ENCODE data around the gene APOL6. TPM values are rescaled to one million over a fixed set of nuclear protein-coding genes. Genes with fewer than 3 reads are reported as not detected.

APOL6 gene
- total and polyA plus RNA-seq, 9 of the 15 experiments (the other 6 are each of a cell fraction or from before 2014, with no cell fraction given), result 0.29 to 1.2 (median 0.70) TPM

DNA sequence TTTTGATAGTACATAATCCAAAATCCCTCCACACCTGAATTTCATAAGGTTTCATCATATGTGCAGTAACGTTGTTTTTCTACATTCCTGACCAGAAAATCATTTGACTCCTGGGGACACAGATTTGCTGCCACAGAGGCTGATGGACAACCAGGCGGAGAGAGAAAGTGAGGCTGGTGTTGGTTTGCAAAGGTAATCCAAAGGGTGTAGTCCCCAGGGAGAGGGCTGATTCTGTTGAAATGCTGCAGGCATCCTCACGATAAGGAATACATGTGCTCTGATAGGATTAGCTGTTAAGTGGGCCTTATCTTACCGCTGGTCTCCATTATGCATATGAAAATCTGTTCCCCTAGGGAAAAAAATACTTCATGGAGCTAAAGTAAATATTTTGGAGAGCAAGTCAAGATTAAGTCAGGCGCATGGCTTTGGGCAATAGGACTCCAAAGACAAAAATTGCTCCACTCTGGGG is 8.1 kb downstream of the APOL6 start (continued):
- TF ChIP-seq ZNF766 (CRISPR knock-in tag; conservative IDR thresholded peaks at IDR 0.05), result no peak
- TF ChIP-seq, protein P1, sequence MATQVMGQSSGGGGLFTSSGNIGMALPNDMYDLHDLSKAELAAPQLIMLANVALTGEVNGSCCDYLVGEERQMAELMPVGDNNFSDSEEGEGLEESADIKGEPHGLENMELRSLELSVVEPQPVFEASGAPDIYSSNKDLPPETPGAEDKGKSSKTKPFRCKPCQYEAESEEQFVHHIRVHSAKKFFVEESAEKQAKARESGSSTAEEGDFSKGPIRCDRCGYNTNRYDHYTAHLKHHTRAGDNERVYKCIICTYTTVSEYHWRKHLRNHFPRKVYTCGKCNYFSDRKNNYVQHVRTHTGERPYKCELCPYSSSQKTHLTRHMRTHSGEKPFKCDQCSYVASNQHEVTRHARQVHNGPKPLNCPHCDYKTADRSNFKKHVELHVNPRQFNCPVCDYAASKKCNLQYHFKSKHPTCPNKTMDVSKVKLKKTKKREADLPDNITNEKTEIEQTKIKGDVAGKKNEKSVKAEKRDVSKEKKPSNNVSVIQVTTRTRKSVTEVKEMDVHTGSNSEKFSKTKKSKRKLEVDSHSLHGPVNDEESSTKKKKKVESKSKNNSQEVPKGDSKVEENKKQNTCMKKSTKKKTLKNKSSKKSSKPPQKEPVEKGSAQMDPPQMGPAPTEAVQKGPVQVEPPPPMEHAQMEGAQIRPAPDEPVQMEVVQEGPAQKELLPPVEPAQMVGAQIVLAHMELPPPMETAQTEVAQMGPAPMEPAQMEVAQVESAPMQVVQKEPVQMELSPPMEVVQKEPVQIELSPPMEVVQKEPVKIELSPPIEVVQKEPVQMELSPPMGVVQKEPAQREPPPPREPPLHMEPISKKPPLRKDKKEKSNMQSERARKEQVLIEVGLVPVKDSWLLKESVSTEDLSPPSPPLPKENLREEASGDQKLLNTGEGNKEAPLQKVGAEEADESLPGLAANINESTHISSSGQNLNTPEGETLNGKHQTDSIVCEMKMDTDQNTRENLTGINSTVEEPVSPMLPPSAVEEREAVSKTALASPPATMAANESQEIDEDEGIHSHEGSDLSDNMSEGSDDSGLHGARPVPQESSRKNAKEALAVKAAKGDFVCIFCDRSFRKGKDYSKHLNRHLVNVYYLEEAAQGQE (IDR thresholded peaks at IDR 0.05; ENCODE audit: borderline replicate concordance), result no peak
- TF ChIP-seq, protein P1 (CRISPR knock-in tag; IDR thresholded peaks at IDR 0.05; ENCODE audit: low read depth), result no peak
- TF ChIP-seq CTBP1 (IDR thresholded peaks at IDR 0.05; ENCODE audit: borderline replicate concordance), result peak; percentile 82
- peak in 1 of 2 experiments; percentile 32; a peak in 1 of 4 replicates for TF ChIP-seq KDM1A (IDR thresholded peaks at IDR 0.05)
- TF ChIP-seq, protein P2, sequence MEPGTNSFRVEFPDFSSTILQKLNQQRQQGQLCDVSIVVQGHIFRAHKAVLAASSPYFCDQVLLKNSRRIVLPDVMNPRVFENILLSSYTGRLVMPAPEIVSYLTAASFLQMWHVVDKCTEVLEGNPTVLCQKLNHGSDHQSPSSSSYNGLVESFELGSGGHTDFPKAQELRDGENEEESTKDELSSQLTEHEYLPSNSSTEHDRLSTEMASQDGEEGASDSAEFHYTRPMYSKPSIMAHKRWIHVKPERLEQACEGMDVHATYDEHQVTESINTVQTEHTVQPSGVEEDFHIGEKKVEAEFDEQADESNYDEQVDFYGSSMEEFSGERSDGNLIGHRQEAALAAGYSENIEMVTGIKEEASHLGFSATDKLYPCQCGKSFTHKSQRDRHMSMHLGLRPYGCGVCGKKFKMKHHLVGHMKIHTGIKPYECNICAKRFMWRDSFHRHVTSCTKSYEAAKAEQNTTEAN (CRISPR knock-in tag; IDR thresholded peaks at IDR 0.05), result no peak
- no peak for TF ChIP-seq NFATC3 (IDR thresholded peaks at IDR 0.05)
- TF ChIP-seq ZNF3 (CRISPR knock-in tag; IDR thresholded peaks at IDR 0.05), result no peak
- no peak for TF ChIP-seq SP2 (IDR thresholded peaks at IDR 0.05; ENCODE audit: extremely low read depth, low read depth, low read length, poor library complexity, severe bottlenecking)
- no peak for TF ChIP-seq RBM34 (IDR thresholded peaks at IDR 0.05; ENCODE audit: borderline replicate concordance, insufficient read depth, low read length)
- peak; percentile 52; the same call in 1 of the 2 replicates for TF ChIP-seq FOXM1 (IDR thresholded peaks at IDR 0.05; ENCODE audit: low read depth)
- no peak for TF ChIP-seq FOXM1 (CRISPR knock-in tag; IDR thresholded peaks at IDR 0.05; ENCODE audit: low read depth)
- TF ChIP-seq FOXA3 (CRISPR knock-in tag; conservative IDR thresholded peaks at IDR 0.05 in 1 of 2, IDR thresholded peaks at IDR 0.05 in 1 of 2), result peak in 1 of 2 experiments; percentile 48; a peak in 2 of 4 replicates
- TF ChIP-seq HCFC1 (IDR thresholded peaks at IDR 0.05; ENCODE audit: low read depth, low read length), result no peak
- TF ChIP-seq L3MBTL2 (IDR thresholded peaks at IDR 0.05), result peak; percentile 87
- TF ChIP-seq, protein P3, sequence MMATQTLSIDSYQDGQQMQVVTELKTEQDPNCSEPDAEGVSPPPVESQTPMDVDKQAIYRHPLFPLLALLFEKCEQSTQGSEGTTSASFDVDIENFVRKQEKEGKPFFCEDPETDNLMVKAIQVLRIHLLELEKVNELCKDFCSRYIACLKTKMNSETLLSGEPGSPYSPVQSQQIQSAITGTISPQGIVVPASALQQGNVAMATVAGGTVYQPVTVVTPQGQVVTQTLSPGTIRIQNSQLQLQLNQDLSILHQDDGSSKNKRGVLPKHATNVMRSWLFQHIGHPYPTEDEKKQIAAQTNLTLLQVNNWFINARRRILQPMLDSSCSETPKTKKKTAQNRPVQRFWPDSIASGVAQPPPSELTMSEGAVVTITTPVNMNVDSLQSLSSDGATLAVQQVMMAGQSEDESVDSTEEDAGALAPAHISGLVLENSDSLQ (IDR thresholded peaks at IDR 0.05), result peak; percentile 39; the same call in 1 of the 2 replicates
- TF ChIP-seq TAL1 (IDR thresholded peaks at IDR 0.05), result peak; percentile 80
- no peak for TF ChIP-seq ZFX (CRISPR knock-in tag; IDR thresholded peaks at IDR 0.05)
